HepG2 (cell line): ENCODE measurements around the gene TSPAN31. TPM values are rescaled to one million over a fixed set of nuclear protein-coding genes. Genes with fewer than 3 reads are reported as not detected.
A peak's percentile ranks its signal among the peaks of the same experiment; 100 is the strongest.

Experiments used
- ATAC-seq: fragments of 200-7000 bp; cut with Tn5 transposase; 3 replicates; pipeline ENCODE4 v1.9.1; 2020; ENCODE audit warnings: mild to moderate bottlenecking, moderate library complexity
- BruUV-seq: library from RNA; stranded (reverse); fragments of 400-500 nt; replicated peaks from 2 replicates; lab custom pipeline; 2021; lab: Mats Ljungman, UMichigan
- CTCF ChIA-PET: fragments of 300-600 bp; formaldehyde crosslinking; extraction: SDS; loops from one replicate; lab custom pipeline; 2021; ENCODE audit warnings: low total read pairs, inconsistent platforms, low intra/inter-chr PET ratio; lab: Yijun Ruan, JAX
- POLR2A ChIA-PET: fragments of 350-600 bp; sonication (Branson Sonifier 250); formaldehyde crosslinking; loops from one replicate; lab custom pipeline; 2020; ENCODE audit warnings: antibody characterized with exemption, inconsistent platforms; lab: Yijun Ruan, JAX
- DNase-seq: peaks from one replicate; pipeline ENCODE4 v3.0.0-alpha.2; 2015; ENCODE audit warnings: low spot score
- FAIRE-seq: peaks from 3 replicates; lab custom pipeline; 2011; peaks lifted over from hg19 to GRCh38; lab: Jason Lieb, UNC
- H2AFZ ChIP-seq: one replicate; pipeline ENCODE4 v1.6.1; 2011; ENCODE audit warnings: low read length, inconsistent platforms
- H3K27ac ChIP-seq: fragments of 300-600 bp; 3 replicates; pipeline ENCODE4 v1.8.0; 2011; ENCODE audit warnings: mixed run types, mild to moderate bottlenecking, mixed read lengths, low read length, inconsistent platforms; ENCODE audit not compliant: insufficient read depth; ENCODE audit errors: extremely low read length
- H3K27me3 ChIP-seq, 2 experiments: fragments of 200-600 bp in 1 of 2; 2 replicates in 1 of 2; 3 replicates in 1 of 2; pipeline versions ENCODE4 v1.6.0 to v1.8.0; 2011; ENCODE audit warnings: low read length in 2 of 2, mild to moderate bottlenecking in 2 of 2, moderate library complexity in 2 of 2, inconsistent platforms in 1 of 2; ENCODE audit not compliant: insufficient read depth in 2 of 2, control insufficient read depth in 1 of 2
- H3K36me3 ChIP-seq, 2 experiments: fragments of 200-600 bp in 1 of 2; replicated peaks in 1 of 2; 2 replicates in 1 of 2; 3 replicates in 1 of 2; pipeline versions ENCODE4 v1.5.1 to v1.8.0; 2011; ENCODE audit warnings: low read length in 2 of 2, inconsistent platforms in 1 of 2; ENCODE audit not compliant: insufficient read depth in 2 of 2, control insufficient read depth in 1 of 2
- H3K4me1 ChIP-seq: 2 replicates; pipeline ENCODE4 v1.5.1; 2012; ENCODE audit warnings: low read length, inconsistent platforms; ENCODE audit not compliant: insufficient read depth
- H3K4me2 ChIP-seq: 2 replicates; pipeline ENCODE4 v1.6.0; 2011; ENCODE audit warnings: low read depth, low read length, inconsistent platforms
- H3K4me3 ChIP-seq, 3 experiments: fragments of 200-600 bp in 1 of 3; sonication (generic), shearing (Covaris generic) in 1 of 3; replicated peaks in 1 of 3; 2 replicates each; pipeline ENCODE4 v1.5.1; 2011 to 2016; ENCODE audit warnings: low read length in 3 of 3, inconsistent platforms in 2 of 3, low read depth in 2 of 3, mild to moderate bottlenecking in 2 of 3, control low read depth in 1 of 3, mixed read lengths in 1 of 3; ENCODE audit not compliant: insufficient read depth in 1 of 3
- H3K79me2 ChIP-seq: one replicate; pipeline ENCODE4 v1.6.1; 2011; ENCODE audit warnings: low read length, inconsistent platforms; ENCODE audit not compliant: insufficient read depth
- H3K9ac ChIP-seq: 2 replicates; pipeline ENCODE4 v1.6.0; 2011; ENCODE audit warnings: mild to moderate bottlenecking, low read depth, low read length, inconsistent platforms; ENCODE audit not compliant: insufficient read depth
- H3K9me3 ChIP-seq: 2 replicates; pipeline ENCODE4 v1.5.1; 2012; ENCODE audit warnings: mild to moderate bottlenecking, low read length
- H4K20me1 ChIP-seq: 2 replicates; pipeline ENCODE4 v1.6.0; 2011; ENCODE audit warnings: inconsistent platforms, mild to moderate bottlenecking, low read length, moderate library complexity; ENCODE audit not compliant: insufficient read depth
- ETS1 ChIP-seq: sonication (generic); formaldehyde crosslinking; IDR thresholded peaks from 2 replicates; pipeline ENCODE4 v1.4.0; 2020; ENCODE audit warnings: missing genetic modification reagents
- EZH2 ChIP-seq: conservative IDR thresholded peaks from 2 replicates; pipeline ENCODE4 v1.6.1; 2012; ENCODE audit warnings: mild to moderate bottlenecking, low read depth, low read length, moderate library complexity
- NFATC3 ChIP-seq: sonication (generic); formaldehyde crosslinking; IDR thresholded peaks from 2 replicates; pipeline ENCODE4 v1.5.1; 2020; ENCODE audit warnings: mild to moderate bottlenecking, missing genetic modification reagents
- SNRNP70 ChIP-seq: fragments of 200-400 bp; formaldehyde crosslinking; IDR thresholded peaks from 2 replicates; pipeline ENCODE4 v1.6.1; 2017; ENCODE audit warnings: mild to moderate bottlenecking, low read depth, low read length, moderate library complexity
- ZFP36 ChIP-seq: fragments of 150-350 bp; IDR thresholded peaks from 2 replicates; pipeline ENCODE4 v1.6.1; 2018; ENCODE audit warnings: borderline replicate concordance, low read length, low read depth; ENCODE audit not compliant: partially characterized antibody
- ZMYM3 ChIP-seq: sonication (generic); formaldehyde crosslinking; IDR thresholded peaks from 2 replicates; pipeline ENCODE4 v1.5.1; 2020; ENCODE audit warnings: mild to moderate bottlenecking, missing genetic modification reagents
- ZNF564 ChIP-seq: sonication (generic); formaldehyde crosslinking; IDR thresholded peaks from 2 replicates; pipeline ENCODE4 v1.8.1; 2023; ENCODE audit warnings: mild to moderate bottlenecking, missing genetic modification reagents
- ZNF761 ChIP-seq: sonication (generic); formaldehyde crosslinking; conservative IDR thresholded peaks from 2 replicates; pipeline ENCODE4 v1.4.0; 2020; ENCODE audit warnings: mild to moderate bottlenecking, missing genetic modification reagents
- ZNF772 ChIP-seq: sonication (generic); formaldehyde crosslinking; IDR thresholded peaks from 2 replicates; pipeline ENCODE4 v1.5.0; 2020; ENCODE audit warnings: mild to moderate bottlenecking, missing genetic modification reagents
- ZNF788 ChIP-seq: sonication (generic); formaldehyde crosslinking; IDR thresholded peaks from 2 replicates; pipeline ENCODE4 v1.5.0; 2020; ENCODE audit warnings: mild to moderate bottlenecking, missing genetic modification reagents, borderline replicate concordance
- WGBS: methylation state at CpG from one replicate; pipeline ENCODE4 v1.1.6; 2017; ENCODE audit warnings: low lambda C conversion rate; 5-methylcytosine and 5-hydroxymethylcytosine counted together
- in situ Hi-C: cut with HindIII; loops from 2 replicates; pipeline ENCODE4 v1.10.0; 2017; ENCODE audit warnings: low pct_unique_long_range_greater_than_20kb; ENCODE audit not compliant: extremely low pct_ligation_motif_present
- intact Hi-C: fragments of 100-400 bp; cut with micrococcal nuclease; formaldehyde crosslinking; loops from one replicate; pipeline ENCODE4 v1.10.0; 2022; ENCODE audit not compliant: unreplicated experiment
- polyA plus RNA-seq, 8 experiments: library from polyadenylated mRNA; depleted of rRNA in 3 of 8; stranded (reverse) in 7 of 8; unstranded in 1 of 8; fragments of >200 nt; fragmentation: Illumina TruSeq in 4 of 8; extraction: Trizol in 4 of 8; gene quantifications; 2 replicates each; pipeline versions ENCODE4 v1.2.1 to v1.2.3, GENCODE V29; 2011 to 2016; ENCODE audit warnings: low read depth in 4 of 8, missing spikeins in 1 of 8, mixed read lengths in 1 of 8; ENCODE audit not compliant: insufficient read depth in 1 of 8
- total RNA-seq, 5 experiments: library from RNA; depleted of rRNA; stranded (reverse); fragments of >200 nt; fragmentation: Illumina TruSeq; extraction: Trizol; gene quantifications; 2 replicates each; pipeline ENCODE4 v1.2.3, GENCODE V29; 2016; ENCODE audit warnings: low read depth in 1 of 5
- TF ChIP-seq, protein P1 (sequence below): IDR thresholded peaks from 2 replicates; pipeline ENCODE4 v1.4.0; 2020; ENCODE audit warnings: mild to moderate bottlenecking, missing genetic modification reagents
- TF ChIP-seq, protein P2 (sequence below): sonication (generic); formaldehyde crosslinking; IDR thresholded peaks from 2 replicates; pipeline ENCODE4 v1.5.1; 2020; ENCODE audit warnings: mild to moderate bottlenecking, moderate library complexity, missing genetic modification reagents

TSPAN31 gene
- total and polyA plus RNA-seq, 2 of the 13 experiments (the other 11 are each of a cell fraction or from before 2014, with no cell fraction given): 10.4 to 24.6 TPM

DNA sequence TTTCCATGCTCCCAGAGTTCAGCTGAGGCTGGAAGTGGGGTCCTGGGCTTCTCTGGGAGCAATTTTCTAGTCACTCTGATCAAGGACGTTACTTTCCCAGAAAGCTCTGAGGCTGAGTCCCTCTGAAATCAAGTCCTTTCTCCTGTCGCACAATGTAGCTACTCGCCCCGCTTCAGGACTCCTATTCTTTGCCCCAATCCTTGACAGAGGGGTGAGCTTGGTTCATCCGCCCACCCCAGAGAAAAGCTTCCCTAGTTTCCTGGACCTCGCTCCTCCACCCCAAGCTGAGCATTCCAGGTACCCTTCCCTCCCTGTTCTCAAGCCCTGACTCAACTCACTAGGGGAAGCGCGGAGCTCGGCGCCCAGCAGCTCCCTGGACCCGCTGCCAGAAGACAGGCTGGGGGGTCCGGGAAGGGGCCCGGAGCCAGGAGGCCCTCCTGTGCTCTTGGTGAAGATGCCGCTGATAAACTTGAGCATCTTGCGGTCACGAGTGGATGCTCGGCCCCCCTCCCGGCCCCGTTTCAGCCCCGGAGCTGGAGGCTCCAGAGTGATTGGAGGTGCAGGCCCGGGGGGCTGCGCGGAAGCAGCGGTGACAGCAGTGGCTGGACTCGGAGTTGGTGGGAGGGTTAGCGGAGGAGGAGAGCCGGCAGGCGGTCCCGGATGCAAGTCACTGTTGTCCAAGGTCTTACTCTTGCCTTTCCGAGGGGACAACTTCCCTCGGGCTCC, 7.9 kb upstream of the TSPAN31 start:
- Histone ChIP-seq H3K27ac (no peak overlapping the region), H4K20me1 (no peaks in the 10 kb centered on the region), H3K9ac (no peak overlapping the region), H3K9me3 (no peaks in the 10 kb centered on the region), H3K79me2 (no peaks in the 10 kb centered on the region), H3K27me3 (peaks cover 12 to 59% of the 10 kb centered on the region in 2 experiments; a peak in 4 of 5 replicates), H3K4me1 (peaks cover 48% of the 10 kb centered on the region), H3K36me3 (no peaks in the 10 kb centered on the region), H2AFZ (no peak overlapping the region), H3K4me3 (peak overlapping the region; percentile 48 to 73 (median 59); a peak in 5 of 6 replicates), H3K4me2 (peak overlapping the region; percentile 94)
- in situ Hi-C loops: no loop called here
- no TSS peak for BruUV-seq
- 26% methylated on average over 11 of the region's 31 CpGs for WGBS
- ATAC-seq (peak; percentile 4; the same call in 2 of the 3 replicates), FAIRE-seq (no peak), DNase-seq (no peak)
- CTCF ChIA-PET: no interaction called here
- intact Hi-C loops: loop anchor here (5.0 kb wide), 2 partner anchors 45 to 155 kb away; partner anchors contain the start of gene OS9
- POLR2A ChIA-PET: interaction anchor here (1.2 to 3.3 kb wide), 2 partner anchors 8 to 11 kb away, joined by 5 to 29 read pairs; partner anchors contain the start of gene TSPAN31
- TF ChIP-seq SNRNP70 (no peak), ZNF761 (no peak), ZFP36 (peak; percentile 69), ZNF564 (CRISPR knock-in tag) (no peak), ZMYM3 (CRISPR knock-in tag) (peak; percentile 81), ETS1 (no peak), NFATC3 (CRISPR knock-in tag) (no peak), ZNF788 (no peak), ZNF772 (CRISPR knock-in tag) (0 out of 2 replicates have a peak, but pooled peaks have one; percentile 7), EZH2 (peak; percentile 82; the same call in 1 of the 2 replicates)
- TF ChIP-seq, protein P1, sequence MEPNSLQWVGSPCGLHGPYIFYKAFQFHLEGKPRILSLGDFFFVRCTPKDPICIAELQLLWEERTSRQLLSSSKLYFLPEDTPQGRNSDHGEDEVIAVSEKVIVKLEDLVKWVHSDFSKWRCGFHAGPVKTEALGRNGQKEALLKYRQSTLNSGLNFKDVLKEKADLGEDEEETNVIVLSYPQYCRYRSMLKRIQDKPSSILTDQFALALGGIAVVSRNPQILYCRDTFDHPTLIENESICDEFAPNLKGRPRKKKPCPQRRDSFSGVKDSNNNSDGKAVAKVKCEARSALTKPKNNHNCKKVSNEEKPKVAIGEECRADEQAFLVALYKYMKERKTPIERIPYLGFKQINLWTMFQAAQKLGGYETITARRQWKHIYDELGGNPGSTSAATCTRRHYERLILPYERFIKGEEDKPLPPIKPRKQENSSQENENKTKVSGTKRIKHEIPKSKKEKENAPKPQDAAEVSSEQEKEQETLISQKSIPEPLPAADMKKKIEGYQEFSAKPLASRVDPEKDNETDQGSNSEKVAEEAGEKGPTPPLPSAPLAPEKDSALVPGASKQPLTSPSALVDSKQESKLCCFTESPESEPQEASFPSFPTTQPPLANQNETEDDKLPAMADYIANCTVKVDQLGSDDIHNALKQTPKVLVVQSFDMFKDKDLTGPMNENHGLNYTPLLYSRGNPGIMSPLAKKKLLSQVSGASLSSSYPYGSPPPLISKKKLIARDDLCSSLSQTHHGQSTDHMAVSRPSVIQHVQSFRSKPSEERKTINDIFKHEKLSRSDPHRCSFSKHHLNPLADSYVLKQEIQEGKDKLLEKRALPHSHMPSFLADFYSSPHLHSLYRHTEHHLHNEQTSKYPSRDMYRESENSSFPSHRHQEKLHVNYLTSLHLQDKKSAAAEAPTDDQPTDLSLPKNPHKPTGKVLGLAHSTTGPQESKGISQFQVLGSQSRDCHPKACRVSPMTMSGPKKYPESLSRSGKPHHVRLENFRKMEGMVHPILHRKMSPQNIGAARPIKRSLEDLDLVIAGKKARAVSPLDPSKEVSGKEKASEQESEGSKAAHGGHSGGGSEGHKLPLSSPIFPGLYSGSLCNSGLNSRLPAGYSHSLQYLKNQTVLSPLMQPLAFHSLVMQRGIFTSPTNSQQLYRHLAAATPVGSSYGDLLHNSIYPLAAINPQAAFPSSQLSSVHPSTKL (CRISPR knock-in tag): no peak
- TF ChIP-seq, protein P2, sequence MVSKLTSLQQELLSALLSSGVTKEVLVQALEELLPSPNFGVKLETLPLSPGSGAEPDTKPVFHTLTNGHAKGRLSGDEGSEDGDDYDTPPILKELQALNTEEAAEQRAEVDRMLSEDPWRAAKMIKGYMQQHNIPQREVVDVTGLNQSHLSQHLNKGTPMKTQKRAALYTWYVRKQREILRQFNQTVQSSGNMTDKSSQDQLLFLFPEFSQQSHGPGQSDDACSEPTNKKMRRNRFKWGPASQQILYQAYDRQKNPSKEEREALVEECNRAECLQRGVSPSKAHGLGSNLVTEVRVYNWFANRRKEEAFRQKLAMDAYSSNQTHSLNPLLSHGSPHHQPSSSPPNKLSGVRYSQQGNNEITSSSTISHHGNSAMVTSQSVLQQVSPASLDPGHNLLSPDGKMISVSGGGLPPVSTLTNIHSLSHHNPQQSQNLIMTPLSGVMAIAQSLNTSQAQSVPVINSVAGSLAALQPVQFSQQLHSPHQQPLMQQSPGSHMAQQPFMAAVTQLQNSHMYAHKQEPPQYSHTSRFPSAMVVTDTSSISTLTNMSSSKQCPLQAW (CRISPR knock-in tag): 0 out of 2 replicates have a peak, but pooled peaks have one; percentile 21
